NB4 (cell line): ENCODE measurements around the gene SPIB.

Experiments used
- CTCF ChIP-seq: IDR thresholded peaks from one replicate; pipeline ENCODE4 v1.5.1; 2012; ENCODE audit warnings: low read depth, low read length
- MAX ChIP-seq: IDR thresholded peaks from 2 replicates; pipeline ENCODE4 v1.6.1; 2011; ENCODE audit warnings: low read depth, low read length
- MYC ChIP-seq: IDR thresholded peaks from 2 replicates; pipeline ENCODE4 v1.6.1; 2011; ENCODE audit warnings: low read depth, low read length
- POLR2A ChIP-seq: IDR thresholded peaks from 2 replicates; pipeline ENCODE4 v1.6.1; 2011; ENCODE audit warnings: mild to moderate bottlenecking; ENCODE audit not compliant: insufficient read length; ENCODE audit errors: extremely low read depth

GRCh38 chr19:50475101-50475568 is 56.4 kb downstream of the SPIB start:
- no peak for TF ChIP-seq CTCF
- TF ChIP-seq MAX = no peak
- TF ChIP-seq POLR2A = no peak
- no peak for TF ChIP-seq MYC
